ENCODE measurements around the gene ATAD3A.

GRCh38 chr1:1544544-1544943 lies 32.6 kb downstream of the ATAD3A start:
- no peak for TF ChIP-seq CTCF (conservative IDR thresholded peaks at IDR 0.05 in 1 of 2, IDR thresholded peaks at IDR 0.05 in 1 of 2; ENCODE audit: extremely low read depth in 1 of 2, insufficient read depth in 1 of 2, low read depth in 1 of 2, low read length in 2 of 2)
- no peak for TF ChIP-seq EZH2 (IDR thresholded peaks at IDR 0.05; ENCODE audit: borderline replicate concordance, low read length)

Measured in mammary epithelial cell (primary cell).